Colonic mucosa (tissue), 4 donors: ENCODE results near the gene MBTD1. TPM values are rescaled to one million over a fixed set of nuclear protein-coding genes. Genes with fewer than 3 reads are reported as not detected.

Source experiments
- DNase-seq: peaks from one replicate; pipeline ENCODE4 v3.0.0-alpha.2; 2020
- H3K27ac ChIP-seq: fragments of 200-600 bp; one replicate; pipeline ENCODE4 v1.8.0; 2021
- H3K27me3 ChIP-seq: fragments of 200-600 bp; one replicate; pipeline ENCODE4 v1.8.0; 2021
- H3K36me3 ChIP-seq: fragments of 200-600 bp; one replicate; pipeline ENCODE4 v1.8.0; 2021
- H3K4me1 ChIP-seq: fragments of 200-600 bp; one replicate; pipeline ENCODE4 v1.8.0; 2021; ENCODE audit warnings: mild to moderate bottlenecking
- H3K4me3 ChIP-seq: fragments of 200-600 bp; one replicate; pipeline ENCODE4 v1.8.0; 2021
- H3K9ac ChIP-seq, 2 donors: one replicate each; pipeline ENCODE4 v1.7.0; 2013; ENCODE audit warnings: control low read depth in 2 of 2, low read depth in 2 of 2, low read length in 2 of 2
- H3K9me3 ChIP-seq: fragments of 200-600 bp; one replicate; pipeline ENCODE4 v1.8.0; 2021
- CTCF ChIP-seq: fragments of 200-600 bp; IDR thresholded peaks from one replicate; pipeline ENCODE4 v1.8.0; 2022; ENCODE audit warnings: antibody characterized with exemption, mild to moderate bottlenecking
- intact Hi-C: fragments of 100-400 bp; cut with DNase I; formaldehyde crosslinking; loops from one replicate; pipeline ENCODE4 v1.14.1; 2022
- total RNA-seq, 2 donors: library from RNA; stranded (reverse); fragmentation: NEBNext Ultra II Directional in 1 of 2; extraction: Animal tissue kit (Norgen Biotek cat#: 25700) in 1 of 2; gene quantifications; one replicate each; pipeline ENCODE4 v1.2.1, GENCODE V29; 2021
- donor health status: healthy.
- donor health status: DM: no; HTN: no; CAD: no.
- donor health status: DM: no; HTN: no; CAD: no.

MBTD1 gene
- total RNA-seq, 2 donors from 2014 or later = 11.3 to 14.9 TPM

- H3K27me3 ChIP-seq = no peaks in the 10 kb centered on the region
- no peak for DNase-seq
- intact Hi-C loops = no loop called here
These were observed 90.5 kb downstream of the MBTD1 start for GRCh38 chr17:51169340-51169739.

GRCh38 chr17:51166987-51167931 lies 92.6 kb downstream of the MBTD1 start:
- Histone ChIP-seq H3K4me1 (no peaks in the 10 kb centered on the region), H3K4me3 (peak overlapping the region; percentile 61), H3K36me3 (no peaks in the 10 kb centered on the region), H3K27ac (peak overlapping the region; percentile 76), H3K27me3 (no peaks in the 10 kb centered on the region), H3K9ac (peak overlapping the region; percentile 76 to 98), H3K9me3 (no peaks in the 10 kb centered on the region)
- DNase-seq = peak; percentile 65
- peak; percentile 74 for TF ChIP-seq CTCF
- intact Hi-C loops = no loop called here

More at GRCh38 chr17:51169340-51169739, 90.5 kb downstream of the MBTD1 start:
- no peak for TF ChIP-seq CTCF
- no peak overlapping the region for H3K9ac ChIP-seq
- H3K27ac ChIP-seq = no peak overlapping the region
- H3K36me3 ChIP-seq = no peaks in the 10 kb centered on the region
- no peaks in the 10 kb centered on the region for H3K4me1 ChIP-seq
- no peak overlapping the region for H3K4me3 ChIP-seq
- H3K9me3 ChIP-seq = no peaks in the 10 kb centered on the region

GRCh38 chr17:51166198-51166986 lies 93.5 kb downstream of the MBTD1 start, which contains the start of gene NME2:
TSS of gene NME2 (plus strand) at chr17:51166411. CDS start at chr17:51166831, 420 bp downstream.
- Histone ChIP-seq H3K4me3 (peak within 1 kb of the TSS; percentile 61), H3K27ac (peak within 1 kb of the TSS; percentile 76), H3K9ac (peak within 1 kb of the TSS; percentile 98 to 100), H3K27me3 (no peaks in the 10 kb centered on the region), H3K36me3 (no peaks in the 10 kb centered on the region), H3K9me3 (no peaks in the 10 kb centered on the region), H3K4me1 (no peaks in the 10 kb centered on the region)
- intact Hi-C loops = no loop called here
- no peak for TF ChIP-seq CTCF
- DNase-seq = peak; percentile 94

GRCh38 chr17:51165680-51166197 lies 94.1 kb downstream of the MBTD1 start:
- TF ChIP-seq CTCF = no peak
- H3K36me3 ChIP-seq = no peaks in the 10 kb centered on the region
- intact Hi-C loops = no loop called here

More at GRCh38 chr17:51165680-51166197, 94.1 kb downstream of the MBTD1 start:
- peak overlapping the region; percentile 98 to 100 for H3K9ac ChIP-seq
- no peak for DNase-seq
- no peaks in the 10 kb centered on the region for H3K4me1 ChIP-seq
- H3K27ac ChIP-seq = peak overlapping the region; percentile 76
- no peaks in the 10 kb centered on the region for H3K9me3 ChIP-seq
- peak overlapping the region; percentile 61 for H3K4me3 ChIP-seq
- no peaks in the 10 kb centered on the region for H3K27me3 ChIP-seq
